GM21576 (cell line): Measurements from ENCODE around the gene CD82.

Experiments used
- ATAC-seq: cut with Tn5 transposase; IDR thresholded peaks from one replicate; pipeline ENCODE4 v1.9.1; 2021; ENCODE audit warnings: mild to moderate bottlenecking, moderate library complexity; ENCODE audit not compliant: unreplicated experiment

Gene CD82

GRCh38 chr11:44597358-44598012 is 32.0 kb downstream of the CD82 start:
- peak; percentile 2 for ATAC-seq

- no peak for ATAC-seq
These were observed 33.4 kb downstream of the CD82 start for GRCh38 chr11:44598831-44599230.

GRCh38 chr11:44600261-44600660 is 34.8 kb downstream of the CD82 start:
- ATAC-seq = no peak

GRCh38 chr11:44600839-44601383 is 35.4 kb downstream of the CD82 start:
- peak; percentile 25 for ATAC-seq

- ATAC-seq = peak; percentile 23
These were observed 36.3 kb downstream of the CD82 start for GRCh38 chr11:44601471-44602370.

- ATAC-seq = no peak
These were observed 37.4 kb downstream of the CD82 start for GRCh38 chr11:44602891-44603310.

GRCh38 chr11:44604171-44604581 is 38.7 kb downstream of the CD82 start:
- no peak for ATAC-seq

- ATAC-seq = no peak
These were observed 39.7 kb downstream of the CD82 start for GRCh38 chr11:44605068-44605708.

GRCh38 chr11:44605965-44606364 is 40.5 kb downstream of the CD82 start:
- no peak for ATAC-seq

GRCh38 chr11:44606472-44606871 is 41.0 kb downstream of the CD82 start:
- no peak for ATAC-seq

- ATAC-seq = no peak
These were observed 42.0 kb downstream of the CD82 start for GRCh38 chr11:44607319-44607962.

- ATAC-seq = no peak
These were observed 42.5 kb downstream of the CD82 start for GRCh38 chr11:44607987-44608386.

- no peak for ATAC-seq
These were observed 43.2 kb downstream of the CD82 start for GRCh38 chr11:44608651-44608990.

- peak; percentile 54 for ATAC-seq
These were observed 43.7 kb downstream of the CD82 start for GRCh38 chr11:44608991-44609782.

GRCh38 chr11:44609783-44610155 is 44.3 kb downstream of the CD82 start:
- no peak for ATAC-seq

- no peak for ATAC-seq
These were observed 44.9 kb downstream of the CD82 start for GRCh38 chr11:44610186-44610955.

GRCh38 chr11:44611088-44611487 is 45.6 kb downstream of the CD82 start:
- no peak for ATAC-seq

GRCh38 chr11:44611687-44612434 is 46.4 kb downstream of the CD82 start:
- ATAC-seq = peak; percentile 30

- no peak for ATAC-seq
These were observed 47.7 kb downstream of the CD82 start for GRCh38 chr11:44613153-44613552.
